Suprapubic skin (tissue), 4 donors: ENCODE data around the gene SAMD1. TPM values are rescaled to one million over a fixed set of nuclear protein-coding genes. Genes with fewer than 3 reads are reported as not detected.

Experiments used
- DNase-seq, 2 donors: peaks; one replicate each; pipeline ENCODE4 v3.0.0-alpha.2; 2019; ENCODE audit warnings: low spot score in 2 of 2
- H3K27ac ChIP-seq: fragments of 200-600 bp; sonication (generic); one replicate; pipeline ENCODE4 v1.5.1; 2019
- H3K27me3 ChIP-seq: fragments of 200-600 bp; sonication (generic); one replicate; pipeline ENCODE4 v1.5.1; 2019
- H3K36me3 ChIP-seq: fragments of 200-600 bp; sonication (generic); one replicate; pipeline ENCODE4 v1.5.1; 2019
- H3K4me1 ChIP-seq: fragments of 200-600 bp; sonication (generic); one replicate; pipeline ENCODE4 v1.5.1; 2019
- H3K4me3 ChIP-seq: fragments of 200-600 bp; sonication (generic); one replicate; pipeline ENCODE4 v1.5.1; 2019; ENCODE audit warnings: mild to moderate bottlenecking
- H3K9me3 ChIP-seq: fragments of 200-600 bp; sonication (generic); one replicate; pipeline ENCODE4 v1.5.1; 2019
- CTCF ChIP-seq, 2 donors: fragments of 200-600 bp in 1 of 2; fragments of 450-650 bp in 1 of 2; sonication (generic) in 1 of 2; IDR thresholded peaks; one replicate each; pipeline ENCODE4 v1.5.1; 2016 to 2019; ENCODE audit warnings: antibody characterized with exemption in 2 of 2, mild to moderate bottlenecking in 1 of 2, moderate library complexity in 1 of 2
- EP300 ChIP-seq: sonication (generic); formaldehyde crosslinking; IDR thresholded peaks from one replicate; pipeline ENCODE4 v1.6.1; 2017; ENCODE audit warnings: antibody characterized with exemption
- POLR2A ChIP-seq, 2 donors: fragments of 450-650 bp; IDR thresholded peaks; one replicate each; pipeline ENCODE4 v1.6.1; 2017; ENCODE audit warnings: antibody characterized with exemption in 2 of 2, mild to moderate bottlenecking in 2 of 2, moderate library complexity in 2 of 2
- POLR2AphosphoS5 ChIP-seq, 3 donors: sonication (generic); formaldehyde crosslinking; IDR thresholded peaks; one replicate each; pipeline ENCODE4 v1.6.1; 2017; ENCODE audit warnings: antibody characterized with exemption in 3 of 3
- WGBS: methylation state at CpG from one replicate; pipeline ENCODE4 v1.1.5; 2018; 5-methylcytosine and 5-hydroxymethylcytosine counted together
- total RNA-seq, 4 donors: library from RNA; depleted of rRNA; stranded (reverse); fragments of >200 nt; gene quantifications; one replicate each; pipeline ENCODE4 v1.1.0, GENCODE V29; 2016

Gene SAMD1
- total RNA-seq, 4 donors from 2014 or later = 22.4 to 34.9 (median 29.1) TPM

- H3K4me1 ChIP-seq = peaks cover 29% of the 10 kb centered on the region
- no peak for DNase-seq
- no peaks in the 10 kb centered on the region for H3K9me3 ChIP-seq
- WGBS = under 1% methylated on average over 14 of the region's 38 CpGs
- H3K36me3 ChIP-seq = no peaks in the 10 kb centered on the region
- TF ChIP-seq POLR2AphosphoS5 (IDR thresholded peaks at IDR 0.05) (no peak), EP300 (no peak), POLR2A (IDR thresholded peaks at IDR 0.05) (no peak), CTCF (IDR thresholded peaks at IDR 0.05) (no peak)
- H3K27ac ChIP-seq = no peak overlapping the region
- no peaks in the 10 kb centered on the region for H3K27me3 ChIP-seq
- H3K4me3 ChIP-seq = peak overlapping the region; percentile 58
These were observed 45.5 kb upstream of the SAMD1 start for GRCh38 chr19:14135985-14136508.

GRCh38 chr19:14135355-14135754 is 44.8 kb upstream of the SAMD1 start:
- Histone ChIP-seq H3K4me3 (no peak overlapping the region), H3K27me3 (no peaks in the 10 kb centered on the region), H3K9me3 (no peaks in the 10 kb centered on the region), H3K36me3 (no peaks in the 10 kb centered on the region), H3K4me1 (peaks cover 29% of the 10 kb centered on the region), H3K27ac (no peak overlapping the region)
- WGBS = 43% methylated on average over 6 of the region's 6 CpGs
- TF ChIP-seq POLR2AphosphoS5 (IDR thresholded peaks at IDR 0.05) = no peak
- TF ChIP-seq CTCF (IDR thresholded peaks at IDR 0.05) = no peak
- no peak for TF ChIP-seq EP300
- no peak for TF ChIP-seq POLR2A (IDR thresholded peaks at IDR 0.05)
- no peak for DNase-seq

GRCh38 chr19:14127929-14128509 is 37.5 kb upstream of the SAMD1 start:
- WGBS = 67% methylated on average over 4 of the region's 4 CpGs
- no peak for DNase-seq
- Histone ChIP-seq H3K27ac (no peak overlapping the region), H3K4me1 (no peaks in the 10 kb centered on the region), H3K27me3 (no peaks in the 10 kb centered on the region), H3K36me3 (no peaks in the 10 kb centered on the region), H3K9me3 (no peaks in the 10 kb centered on the region), H3K4me3 (no peak overlapping the region)
- no peak for TF ChIP-seq POLR2A (IDR thresholded peaks at IDR 0.05)
- TF ChIP-seq POLR2AphosphoS5 (IDR thresholded peaks at IDR 0.05) = no peak
- TF ChIP-seq EP300 = no peak
- no peak for TF ChIP-seq CTCF (IDR thresholded peaks at IDR 0.05)

GRCh38 chr19:14127176-14127575 is 36.6 kb upstream of the SAMD1 start:
- Histone ChIP-seq H3K27ac (no peak overlapping the region), H3K4me3 (no peak overlapping the region), H3K27me3 (no peaks in the 10 kb centered on the region), H3K9me3 (no peaks in the 10 kb centered on the region), H3K36me3 (no peaks in the 10 kb centered on the region), H3K4me1 (no peaks in the 10 kb centered on the region)
- no peak for DNase-seq
- 81% methylated on average over 8 of the region's 8 CpGs for WGBS
- TF ChIP-seq CTCF (IDR thresholded peaks at IDR 0.05) (no peak), EP300 (no peak), POLR2AphosphoS5 (IDR thresholded peaks at IDR 0.05) (no peak), POLR2A (IDR thresholded peaks at IDR 0.05) (no peak)

- Histone ChIP-seq H3K27me3 (no peaks in the 10 kb centered on the region), H3K4me1 (peaks cover 17% of the 10 kb centered on the region), H3K9me3 (no peaks in the 10 kb centered on the region), H3K27ac (no peak overlapping the region), H3K36me3 (no peaks in the 10 kb centered on the region), H3K4me3 (no peak overlapping the region)
- no peak for DNase-seq
- 89% methylated on average over 6 of the region's 6 CpGs for WGBS
- TF ChIP-seq POLR2A (IDR thresholded peaks at IDR 0.05) (no peak), POLR2AphosphoS5 (IDR thresholded peaks at IDR 0.05) (no peak), EP300 (no peak), CTCF (IDR thresholded peaks at IDR 0.05) (no peak)
These were observed 32.4 kb upstream of the SAMD1 start for GRCh38 chr19:14122924-14123323.
